ENCODE data around the gene TRAPPC2B.
"Not testable (repeated sequence)": the region's sequence is repeated elsewhere in the genome, so short reads cannot be mapped to it uniquely, and the experiment has no call there.

Gene TRAPPC2B

GRCh38 chr19:57348136-57348535 is 15.2 kb upstream of the TRAPPC2B start:
- Histone ChIP-seq H3K9ac (ENCODE audit: low read length) (no peak overlapping the region), H3K4me3 (ENCODE audit: low read length) (no peak overlapping the region), H3K27me3 (ENCODE audit: control insufficient read depth, insufficient read depth, low read length) (no peaks in the 10 kb centered on the region), H3K27ac (ENCODE audit: low read depth, low read length) (no peak overlapping the region), H3K4me1 (ENCODE audit: control insufficient read depth, insufficient read depth, low read length) (peaks cover 7% of the 10 kb centered on the region), H3K36me3 (ENCODE audit: control insufficient read depth, insufficient read depth, low read length) (no peaks in the 10 kb centered on the region)

GRCh38 chr19:57350877-57351805 is 12.2 kb upstream of the TRAPPC2B start, which contains the start of gene ZNF304:
Gene ZNF304, plus strand, starts transcription at chr19:57351271. Its CDS starts 394 bp downstream, at chr19:57351665.
- Histone ChIP-seq H3K4me1 (ENCODE audit: control insufficient read depth, insufficient read depth, low read length) (peaks cover 7% of the 10 kb centered on the region), H3K27me3 (ENCODE audit: control insufficient read depth, insufficient read depth, low read length) (no peaks in the 10 kb centered on the region), H3K4me3 (ENCODE audit: low read length) (peak within 1 kb of the TSS; percentile 96), H3K36me3 (ENCODE audit: control insufficient read depth, insufficient read depth, low read length) (peaks cover 22% of the 10 kb centered on the region), H3K27ac (ENCODE audit: low read depth, low read length) (peak within 1 kb of the TSS; percentile 64), H3K9ac (ENCODE audit: low read length) (peak within 1 kb of the TSS; percentile 83)

- Histone ChIP-seq H3K4me3 (ENCODE audit: low read length) (peak overlapping the region; percentile 96), H3K27me3 (ENCODE audit: control insufficient read depth, insufficient read depth, low read length) (no peaks in the 10 kb centered on the region), H3K9ac (ENCODE audit: low read length) (peak overlapping the region; percentile 83), H3K27ac (ENCODE audit: low read depth, low read length) (no peak overlapping the region), H3K4me1 (ENCODE audit: control insufficient read depth, insufficient read depth, low read length) (peaks cover 7% of the 10 kb centered on the region), H3K36me3 (ENCODE audit: control insufficient read depth, insufficient read depth, low read length) (peaks cover 29% of the 10 kb centered on the region)
These were observed 11.5 kb upstream of the TRAPPC2B start for GRCh38 chr19:57351867-57352266.

- H3K9ac ChIP-seq (ENCODE audit: low read length): no peak overlapping the region
- no peaks in the 10 kb centered on the region for H3K27me3 ChIP-seq (ENCODE audit: control insufficient read depth, insufficient read depth, low read length)
- H3K27ac ChIP-seq (ENCODE audit: low read depth, low read length): no peak overlapping the region
- peaks cover 7% of the 10 kb centered on the region for H3K4me1 ChIP-seq (ENCODE audit: control insufficient read depth, insufficient read depth, low read length)
- H3K36me3 ChIP-seq (ENCODE audit: control insufficient read depth, insufficient read depth, low read length): peaks cover 36% of the 10 kb centered on the region
- no peak overlapping the region for H3K4me3 ChIP-seq (ENCODE audit: low read length)
These were observed 7.4 kb upstream of the TRAPPC2B start for GRCh38 chr19:57355916-57356315.

GRCh38 chr19:57357406-57357805 is 5.9 kb upstream of the TRAPPC2B start:
- H3K36me3 ChIP-seq (ENCODE audit: control insufficient read depth, insufficient read depth, low read length): peaks cover 36% of the 10 kb centered on the region
- H3K9ac ChIP-seq (ENCODE audit: low read length): no peak overlapping the region
- H3K4me1 ChIP-seq (ENCODE audit: control insufficient read depth, insufficient read depth, low read length): peaks cover 3% of the 10 kb centered on the region
- H3K27ac ChIP-seq (ENCODE audit: low read depth, low read length): no peak overlapping the region
- H3K4me3 ChIP-seq (ENCODE audit: low read length): no peak overlapping the region
- H3K27me3 ChIP-seq (ENCODE audit: control insufficient read depth, insufficient read depth, low read length): no peaks in the 10 kb centered on the region

GRCh38 chr19:57359300-57359699 is 4.1 kb upstream of the TRAPPC2B start:
- peaks cover 32% of the 10 kb centered on the region for H3K36me3 ChIP-seq (ENCODE audit: control insufficient read depth, insufficient read depth, low read length)

GRCh38 chr19:57362419-57362818 is 932 bp upstream of the TRAPPC2B start:
- Histone ChIP-seq H3K27ac (ENCODE audit: low read depth, low read length) (peak overlapping the region; percentile 79), H3K27me3 (ENCODE audit: control insufficient read depth, insufficient read depth, low read length) (no peaks in the 10 kb centered on the region), H3K36me3 (ENCODE audit: control insufficient read depth, insufficient read depth, low read length) (peaks cover 2% of the 10 kb centered on the region), H3K4me3 (ENCODE audit: low read length) (peak overlapping the region; percentile 39), H3K4me1 (ENCODE audit: control insufficient read depth, insufficient read depth, low read length) (no peaks in the 10 kb centered on the region), H3K9ac (ENCODE audit: low read length) (no peak overlapping the region)

More at GRCh38 chr19:57359300-57359699, 4.1 kb upstream of the TRAPPC2B start:
- Histone ChIP-seq H3K4me1 (ENCODE audit: control insufficient read depth, insufficient read depth, low read length) (no peaks in the 10 kb centered on the region), H3K4me3 (ENCODE audit: low read length) (no peak overlapping the region), H3K27ac (ENCODE audit: low read depth, low read length) (no peak overlapping the region), H3K27me3 (ENCODE audit: control insufficient read depth, insufficient read depth, low read length) (no peaks in the 10 kb centered on the region), H3K9ac (ENCODE audit: low read length) (no peak overlapping the region)

- H3K36me3 ChIP-seq (ENCODE audit: control insufficient read depth, insufficient read depth, low read length): no peaks in the 10 kb centered on the region
These were observed 384 bp downstream of the TRAPPC2B start for GRCh38 chr19:57363688-57364181.

GRCh38 chr19:57366776-57367175 is 3.4 kb downstream of the TRAPPC2B start:
- Histone ChIP-seq H3K27me3 (ENCODE audit: control insufficient read depth, insufficient read depth, low read length) (no peaks in the 10 kb centered on the region), H3K4me3 (ENCODE audit: low read length) (no peak overlapping the region), H3K27ac (ENCODE audit: low read depth, low read length) (no peak overlapping the region), H3K36me3 (ENCODE audit: control insufficient read depth, insufficient read depth, low read length) (peaks cover 2% of the 10 kb centered on the region), H3K4me1 (ENCODE audit: control insufficient read depth, insufficient read depth, low read length) (no peaks in the 10 kb centered on the region), H3K9ac (ENCODE audit: low read length) (no peak overlapping the region)

More at GRCh38 chr19:57363688-57364181, 384 bp downstream of the TRAPPC2B start:
- H3K9ac ChIP-seq (ENCODE audit: low read length): peak overlapping the region; percentile 75
- no peaks in the 10 kb centered on the region for H3K27me3 ChIP-seq (ENCODE audit: control insufficient read depth, insufficient read depth, low read length)
- H3K4me1 ChIP-seq (ENCODE audit: control insufficient read depth, insufficient read depth, low read length): no peaks in the 10 kb centered on the region
- H3K27ac ChIP-seq (ENCODE audit: low read depth, low read length): peak overlapping the region; percentile 97
- peak overlapping the region; percentile 87 for H3K4me3 ChIP-seq (ENCODE audit: low read length)

- H3K27ac ChIP-seq (ENCODE audit: low read depth, low read length): no peak overlapping the region
- no peak overlapping the region for H3K4me3 ChIP-seq (ENCODE audit: low read length)
- H3K27me3 ChIP-seq (ENCODE audit: control insufficient read depth, insufficient read depth, low read length): no peaks in the 10 kb centered on the region
- no peaks in the 10 kb centered on the region for H3K4me1 ChIP-seq (ENCODE audit: control insufficient read depth, insufficient read depth, low read length)
- H3K9ac ChIP-seq (ENCODE audit: low read length): no peak overlapping the region
- peaks cover 37% of the 10 kb centered on the region for H3K36me3 ChIP-seq (ENCODE audit: control insufficient read depth, insufficient read depth, low read length)
These were observed 10.8 kb downstream of the TRAPPC2B start for GRCh38 chr19:57374179-57374578.

GRCh38 chr19:57374647-57375046 is 11.3 kb downstream of the TRAPPC2B start:
- not testable (repeated sequence) for H3K4me1 ChIP-seq (ENCODE audit: control insufficient read depth, insufficient read depth, low read length); H3K27me3 ChIP-seq (ENCODE audit: control insufficient read depth, insufficient read depth, low read length); H3K4me3 ChIP-seq (ENCODE audit: low read length); H3K27ac ChIP-seq (ENCODE audit: low read depth, low read length); H3K9ac ChIP-seq (ENCODE audit: low read length)
- H3K36me3 ChIP-seq (ENCODE audit: control insufficient read depth, insufficient read depth, low read length): peaks cover 37% of the 10 kb centered on the region

- no peaks in the 10 kb centered on the region for H3K27me3 ChIP-seq (ENCODE audit: control insufficient read depth, insufficient read depth, low read length)
- H3K36me3 ChIP-seq (ENCODE audit: control insufficient read depth, insufficient read depth, low read length): peaks cover 37% of the 10 kb centered on the region
- no peaks in the 10 kb centered on the region for H3K4me1 ChIP-seq (ENCODE audit: control insufficient read depth, insufficient read depth, low read length)
- H3K4me3 ChIP-seq (ENCODE audit: low read length): no peak overlapping the region
- H3K27ac ChIP-seq (ENCODE audit: low read depth, low read length): no peak overlapping the region
- no peak overlapping the region for H3K9ac ChIP-seq (ENCODE audit: low read length)
These were observed 12.8 kb downstream of the TRAPPC2B start for GRCh38 chr19:57376151-57376550.
